NCI-H128 (cell line): ENCODE results near the gene PCCA.
"Not testable (repeated sequence)": the region's sequence is repeated elsewhere in the genome, so short reads cannot be mapped to it uniquely, and the experiment has no call there.

Experiments
- DNase-seq: peaks from one replicate; lab custom pipeline; 2025; ENCODE audit not compliant: unreplicated experiment; lab: John Stamatoyannopoulos, UW

Gene PCCA

GRCh38 chr13:100234524-100235136 lies 145.7 kb downstream of the PCCA start:
- DNase-seq = no peak

- DNase-seq = peak; percentile 27
Measured at GRCh38 chr13:100235311-100235901, 146.5 kb downstream of the PCCA start.

GRCh38 chr13:100240109-100240779 lies 151.4 kb downstream of the PCCA start:
- no peak for DNase-seq

GRCh38 chr13:100244431-100244830 lies 155.5 kb downstream of the PCCA start:
- DNase-seq = no peak

- DNase-seq = no peak
Measured at GRCh38 chr13:100245104-100245503, 156.2 kb downstream of the PCCA start.

GRCh38 chr13:100247937-100248336 lies 159.0 kb downstream of the PCCA start:
- no peak for DNase-seq

- no peak for DNase-seq
Measured at GRCh38 chr13:100254002-100254401, 165.1 kb downstream of the PCCA start.

- no peak for DNase-seq
Measured at GRCh38 chr13:100262404-100262803, 173.5 kb downstream of the PCCA start.

GRCh38 chr13:100266026-100266425 lies 177.1 kb downstream of the PCCA start:
- DNase-seq = no peak

- no peak for DNase-seq
Measured at GRCh38 chr13:100269837-100270236, 180.9 kb downstream of the PCCA start.

- DNase-seq = no peak
Measured at GRCh38 chr13:100273138-100273537, 184.2 kb downstream of the PCCA start.

- no peak for DNase-seq
Measured at GRCh38 chr13:100273552-100273951, 184.7 kb downstream of the PCCA start.

- DNase-seq = no peak
Measured at GRCh38 chr13:100274942-100275506, 186.1 kb downstream of the PCCA start.

GRCh38 chr13:100275746-100276145 lies 186.9 kb downstream of the PCCA start:
- DNase-seq = no peak

- DNase-seq = no peak
Measured at GRCh38 chr13:100280681-100281080, 191.8 kb downstream of the PCCA start.

GRCh38 chr13:100282306-100282705 lies 193.4 kb downstream of the PCCA start:
- DNase-seq = not testable (repeated sequence)

- DNase-seq = no peak
Measured at GRCh38 chr13:100290165-100290801, 201.4 kb downstream of the PCCA start.

- no peak for DNase-seq
Measured at GRCh38 chr13:100291624-100292023, 202.7 kb downstream of the PCCA start.

- no peak for DNase-seq
Measured at GRCh38 chr13:100297413-100297812, 208.5 kb downstream of the PCCA start.

GRCh38 chr13:100298116-100298681 lies 209.3 kb downstream of the PCCA start:
- DNase-seq = no peak

- DNase-seq = no peak
Measured at GRCh38 chr13:100298691-100299090, 209.8 kb downstream of the PCCA start.
